ENCODE results near the gene CNTNAP4. TPM values are rescaled to one million over a fixed set of nuclear protein-coding genes. Genes with fewer than 3 reads are reported as not detected.

The CNTNAP4 gene
- total and polyA plus RNA-seq, 4 donors, result 0.06 to 0.09 TPM; not detected in 2

DNA sequence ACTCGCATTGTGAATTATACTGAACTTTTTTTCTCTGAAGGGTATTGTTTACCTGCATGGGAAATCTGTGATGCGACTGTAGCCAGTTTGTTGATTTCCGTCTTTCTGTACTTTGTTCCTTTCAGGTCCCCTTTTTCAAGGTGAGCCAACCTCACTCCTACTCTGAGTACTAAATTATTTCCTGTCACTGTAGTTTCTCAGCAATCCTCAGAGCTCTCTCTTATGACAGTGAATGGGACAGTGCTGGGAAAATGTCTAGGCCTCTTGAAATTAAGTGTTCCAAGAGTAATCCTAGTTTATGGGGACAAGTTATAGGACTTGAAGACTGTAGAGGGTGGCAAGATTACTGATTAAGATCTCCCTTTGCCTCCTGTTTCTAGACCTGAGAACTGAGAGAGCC is 167.6 kb downstream of the CNTNAP4 start:
- H3K27me3 ChIP-seq (ENCODE audit: control insufficient read depth in 4 of 4, insufficient read depth in 4 of 4, low read length in 3 of 4), result no peaks in the 10 kb centered on the region
- H3K9me3 ChIP-seq (ENCODE audit: control insufficient read depth in 4 of 4, low read length in 3 of 4), result no peaks in the 10 kb centered on the region
- H3K4me1 ChIP-seq (ENCODE audit: control insufficient read depth in 4 of 4, insufficient read depth in 4 of 4, low read length in 3 of 4), result no peaks in the 10 kb centered on the region
- H3K27ac ChIP-seq (ENCODE audit: low read depth in 1 of 2, low read length in 2 of 2), result no peak overlapping the region
- H3K36me3 ChIP-seq (ENCODE audit: control insufficient read depth in 4 of 4, insufficient read depth in 3 of 4, low read depth in 1 of 4, low read length in 3 of 4), result no peaks in the 10 kb centered on the region
- DNase-seq (ENCODE audit: low spot score), result no peak
- no peak overlapping the region for H3K9ac ChIP-seq (ENCODE audit: low read depth in 1 of 2, low read length in 2 of 2)
- no peak overlapping the region for H3K4me3 ChIP-seq (ENCODE audit: low read depth in 1 of 3, low read length in 3 of 3)
- WGBS, result 46% methylated on average over 3 of the region's 3 CpGs
- TF ChIP-seq HNF4A (conservative IDR thresholded peaks at IDR 0.05), result no peak
- TF ChIP-seq REST (IDR thresholded peaks at IDR 0.05), result no peak
- no peak for TF ChIP-seq SP1 (IDR thresholded peaks at IDR 0.05)
- no peak for TF ChIP-seq RXRA (IDR thresholded peaks at IDR 0.05)
- TF ChIP-seq EGR1 (IDR thresholded peaks at IDR 0.05; ENCODE audit: low read depth in 2 of 2), result no peak
- TF ChIP-seq, protein P1, sequence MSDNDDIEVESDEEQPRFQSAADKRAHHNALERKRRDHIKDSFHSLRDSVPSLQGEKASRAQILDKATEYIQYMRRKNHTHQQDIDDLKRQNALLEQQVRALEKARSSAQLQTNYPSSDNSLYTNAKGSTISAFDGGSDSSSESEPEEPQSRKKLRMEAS (IDR thresholded peaks at IDR 0.05), result no peak
- TF ChIP-seq JUND (IDR thresholded peaks at IDR 0.05), result no peak
- TF ChIP-seq FOXA2 (IDR thresholded peaks at IDR 0.05), result no peak
- no peak for TF ChIP-seq ZBTB33 (IDR thresholded peaks at IDR 0.05)
- no peak for TF ChIP-seq ATF3 (IDR thresholded peaks at IDR 0.05)
- TF ChIP-seq TAF1 (conservative IDR thresholded peaks at IDR 0.05), result no peak
- no peak for TF ChIP-seq FOXA1 (IDR thresholded peaks at IDR 0.05)
- TF ChIP-seq HNF4G (IDR thresholded peaks at IDR 0.05), result no peak
- TF ChIP-seq YY1 (IDR thresholded peaks at IDR 0.05), result no peak
- TF ChIP-seq RAD21 (IDR thresholded peaks at IDR 0.05), result no peak
- TF ChIP-seq NR2F2 (IDR thresholded peaks at IDR 0.05), result no peak

GRCh38 chr16:76445815-76446214 is 168.6 kb downstream of the CNTNAP4 start:
- H3K36me3 ChIP-seq (ENCODE audit: control insufficient read depth in 4 of 4, insufficient read depth in 3 of 4, low read depth in 1 of 4, low read length in 3 of 4), result no peaks in the 10 kb centered on the region
- no peaks in the 10 kb centered on the region for H3K9me3 ChIP-seq (ENCODE audit: control insufficient read depth in 4 of 4, low read length in 3 of 4)
- no peaks in the 10 kb centered on the region for H3K4me1 ChIP-seq (ENCODE audit: control insufficient read depth in 4 of 4, insufficient read depth in 4 of 4, low read length in 3 of 4)
- H3K27ac ChIP-seq (ENCODE audit: low read depth in 1 of 2, low read length in 2 of 2), result no peak overlapping the region
- H3K4me3 ChIP-seq (ENCODE audit: low read depth in 1 of 3, low read length in 3 of 3), result no peak overlapping the region
- WGBS, result 89% methylated on average over 3 of the region's 3 CpGs
- no peaks in the 10 kb centered on the region for H3K27me3 ChIP-seq (ENCODE audit: control insufficient read depth in 4 of 4, insufficient read depth in 4 of 4, low read length in 3 of 4)
- no peak overlapping the region for H3K9ac ChIP-seq (ENCODE audit: low read depth in 1 of 2, low read length in 2 of 2)
- DNase-seq (ENCODE audit: low spot score), result no peak
- TF ChIP-seq YY1 (IDR thresholded peaks at IDR 0.05), result no peak
- TF ChIP-seq EGR1 (IDR thresholded peaks at IDR 0.05; ENCODE audit: low read depth in 2 of 2), result no peak
- no peak for TF ChIP-seq ATF3 (IDR thresholded peaks at IDR 0.05)
- TF ChIP-seq FOXA1 (IDR thresholded peaks at IDR 0.05), result no peak
- TF ChIP-seq RXRA (IDR thresholded peaks at IDR 0.05), result no peak
- TF ChIP-seq HNF4G (IDR thresholded peaks at IDR 0.05), result no peak
- TF ChIP-seq, protein P1 (IDR thresholded peaks at IDR 0.05), result no peak
- TF ChIP-seq, protein P2, sequence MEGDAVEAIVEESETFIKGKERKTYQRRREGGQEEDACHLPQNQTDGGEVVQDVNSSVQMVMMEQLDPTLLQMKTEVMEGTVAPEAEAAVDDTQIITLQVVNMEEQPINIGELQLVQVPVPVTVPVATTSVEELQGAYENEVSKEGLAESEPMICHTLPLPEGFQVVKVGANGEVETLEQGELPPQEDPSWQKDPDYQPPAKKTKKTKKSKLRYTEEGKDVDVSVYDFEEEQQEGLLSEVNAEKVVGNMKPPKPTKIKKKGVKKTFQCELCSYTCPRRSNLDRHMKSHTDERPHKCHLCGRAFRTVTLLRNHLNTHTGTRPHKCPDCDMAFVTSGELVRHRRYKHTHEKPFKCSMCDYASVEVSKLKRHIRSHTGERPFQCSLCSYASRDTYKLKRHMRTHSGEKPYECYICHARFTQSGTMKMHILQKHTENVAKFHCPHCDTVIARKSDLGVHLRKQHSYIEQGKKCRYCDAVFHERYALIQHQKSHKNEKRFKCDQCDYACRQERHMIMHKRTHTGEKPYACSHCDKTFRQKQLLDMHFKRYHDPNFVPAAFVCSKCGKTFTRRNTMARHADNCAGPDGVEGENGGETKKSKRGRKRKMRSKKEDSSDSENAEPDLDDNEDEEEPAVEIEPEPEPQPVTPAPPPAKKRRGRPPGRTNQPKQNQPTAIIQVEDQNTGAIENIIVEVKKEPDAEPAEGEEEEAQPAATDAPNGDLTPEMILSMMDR (IDR thresholded peaks at IDR 0.05; ENCODE audit: low read depth, low read length, missing input control), result no peak
- TF ChIP-seq SP1 (IDR thresholded peaks at IDR 0.05), result no peak
- TF ChIP-seq REST (IDR thresholded peaks at IDR 0.05), result no peak
- TF ChIP-seq NR2F2 (IDR thresholded peaks at IDR 0.05), result no peak
- TF ChIP-seq RAD21 (IDR thresholded peaks at IDR 0.05), result no peak
- no peak for TF ChIP-seq FOXA2 (IDR thresholded peaks at IDR 0.05)
- TF ChIP-seq JUND (IDR thresholded peaks at IDR 0.05), result no peak
- no peak for TF ChIP-seq GABPA (IDR thresholded peaks at IDR 0.05 in 1 of 2, conservative IDR thresholded peaks at IDR 0.05 in 1 of 2)
- TF ChIP-seq HNF4A (conservative IDR thresholded peaks at IDR 0.05), result no peak
- no peak for TF ChIP-seq TAF1 (conservative IDR thresholded peaks at IDR 0.05)

All from liver (tissue), 9 donors.